Activated naive CD4-positive, alpha-beta T cell treated with anti-CD3 and anti-CD28 coated beads for 36 hours (primary cell): Measurements from ENCODE around the gene GNAQ. TPM values are rescaled to one million over a fixed set of nuclear protein-coding genes. Genes with fewer than 3 reads are reported as not detected.
"Not testable (repeated sequence)": the region's sequence is repeated elsewhere in the genome, so short reads cannot be mapped to it uniquely, and the experiment has no call there.

Source experiments
- CTCF ChIA-PET: fragments of 350-600 bp; sonication (Branson Sonifier 250); formaldehyde crosslinking; loops from one replicate; lab custom pipeline; 2021; ENCODE audit warnings: antibody characterized with exemption; lab: Charles Lee
- DNase-seq: peaks from one replicate; pipeline ENCODE4 v3.0.0-alpha.2; 2020
- H3K27ac Mint-ChIP-seq: one replicate; pipeline ENCODE4 v1.8.0; 2021; ENCODE audit warnings: mild to moderate bottlenecking, mixed read lengths
- H3K27me3 Mint-ChIP-seq: one replicate; pipeline ENCODE4 v1.8.0; 2021; ENCODE audit warnings: low read depth, mixed read lengths
- H3K36me3 Mint-ChIP-seq: one replicate; pipeline ENCODE4 v1.8.0; 2021; ENCODE audit warnings: low read depth, mixed read lengths
- H3K4me1 Mint-ChIP-seq: one replicate; pipeline ENCODE4 v1.8.0; 2021; ENCODE audit warnings: low read depth, mixed read lengths
- H3K4me3 Mint-ChIP-seq: one replicate; pipeline ENCODE4 v1.8.0; 2021; ENCODE audit warnings: mild to moderate bottlenecking, moderate library complexity, mixed read lengths
- H3K9me3 Mint-ChIP-seq: one replicate; pipeline ENCODE4 v1.8.0; 2021; ENCODE audit warnings: mixed read lengths
- intact Hi-C: fragments of 100-400 bp; cut with micrococcal nuclease; formaldehyde crosslinking; loops from one replicate; pipeline ENCODE4 v1.15.1; 2023
- total RNA-seq, 2 experiments: library from RNA; stranded (reverse); gene quantifications; one replicate each; pipeline ENCODE4 v1.2.3, GENCODE V29; 2021

Gene GNAQ
- total RNA-seq, 2 experiments from 2014 or later: 22.4 to 22.7 TPM

DNA sequence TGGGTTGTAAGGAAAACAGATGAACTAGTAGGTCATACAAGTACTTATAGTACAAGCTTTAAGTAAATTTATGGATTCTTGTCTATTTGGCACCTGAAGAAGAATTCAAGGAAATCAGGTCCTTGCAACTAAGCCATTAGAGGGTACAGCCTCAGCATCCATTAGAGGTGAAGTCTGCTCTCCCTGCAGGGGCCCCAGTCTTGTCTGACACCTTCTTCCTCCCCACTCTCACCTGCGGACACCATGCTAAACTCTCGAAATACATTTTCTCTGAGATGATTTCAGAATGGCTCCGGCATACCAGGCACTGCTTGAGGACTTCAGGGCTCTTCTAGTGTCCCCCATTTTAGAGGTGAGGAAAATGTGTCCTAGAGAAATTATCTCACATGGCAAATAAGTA, 137.9 kb downstream of the GNAQ start:
- Mint-ChIP-seq H3K4me3 (no peak overlapping the region), H3K27ac (no peak overlapping the region), H3K36me3 (peaks cover 10% of the 10 kb centered on the region), H3K4me1 (peaks cover 23% of the 10 kb centered on the region), H3K9me3 (no peaks in the 10 kb centered on the region), H3K27me3 (no peaks in the 10 kb centered on the region)
- no peak for DNase-seq
- CTCF ChIA-PET: no interaction called here
- intact Hi-C loops: no loop called here

DNA sequence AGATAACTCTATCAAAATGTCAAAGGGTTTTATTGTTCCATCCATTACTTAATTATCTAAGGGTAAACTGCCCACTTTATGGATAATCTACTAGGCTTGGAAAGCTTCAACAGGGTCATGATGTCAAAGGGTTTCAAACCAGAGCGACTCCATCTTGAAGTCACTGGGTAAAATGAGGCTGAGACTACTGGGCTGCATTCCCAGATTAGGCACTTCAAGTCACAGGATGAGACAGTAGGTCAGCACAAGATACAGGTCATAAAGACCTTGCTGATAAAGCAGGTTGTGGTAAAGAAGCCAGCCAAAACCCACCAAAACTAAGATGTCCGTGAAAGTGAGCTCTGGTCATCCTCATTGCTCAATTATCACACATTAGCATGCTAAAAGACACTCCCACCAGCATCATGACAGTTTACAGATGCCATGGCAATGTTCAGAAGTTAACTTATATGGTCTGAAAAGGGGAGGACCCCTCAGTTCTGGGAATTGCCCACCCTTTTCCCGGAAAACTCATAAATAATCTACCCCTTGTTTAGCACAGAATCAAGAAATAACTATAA, 138.6 kb downstream of the GNAQ start:
- no peaks in the 10 kb centered on the region for H3K27me3 Mint-ChIP-seq
- H3K9me3 Mint-ChIP-seq: no peaks in the 10 kb centered on the region
- DNase-seq: no peak
- CTCF ChIA-PET: no interaction called here
- intact Hi-C loops: no loop called here
- peaks cover 10% of the 10 kb centered on the region for H3K36me3 Mint-ChIP-seq
- peaks cover 21% of the 10 kb centered on the region for H3K4me1 Mint-ChIP-seq
- H3K27ac Mint-ChIP-seq: no peak overlapping the region
- no peak overlapping the region for H3K4me3 Mint-ChIP-seq

DNA sequence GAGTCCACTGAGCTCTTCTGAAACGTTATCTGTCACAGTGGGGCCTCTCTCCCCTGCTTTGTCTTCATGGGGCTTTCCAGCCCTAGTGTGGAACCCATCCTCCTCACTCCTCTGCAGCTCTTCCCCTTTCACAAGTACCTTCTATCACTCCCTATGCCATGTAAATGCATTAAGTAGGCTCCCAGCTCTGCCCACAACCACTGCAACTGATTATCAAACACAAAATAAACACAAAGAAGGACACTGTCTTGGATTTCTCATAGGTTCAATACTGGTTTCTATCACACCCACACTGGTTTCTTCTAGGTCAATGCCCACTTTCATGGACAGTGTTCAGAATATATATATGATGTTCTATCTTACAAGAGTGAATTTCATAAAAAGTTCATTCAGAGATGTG, 139.4 kb downstream of the GNAQ start:
- peaks cover 17% of the 10 kb centered on the region for H3K4me1 Mint-ChIP-seq
- intact Hi-C loops: no loop called here
- peaks cover 8% of the 10 kb centered on the region for H3K36me3 Mint-ChIP-seq
- H3K27me3 Mint-ChIP-seq: no peaks in the 10 kb centered on the region
- H3K27ac Mint-ChIP-seq: no peak overlapping the region
- DNase-seq: peak; percentile 27
- CTCF ChIA-PET: interaction anchor here (0.6 to 1.4 kb wide), 3 partner anchors 19 to 144 kb away, joined by 3 read pairs; no protein-coding TSS in a partner anchor
- H3K4me3 Mint-ChIP-seq: no peak overlapping the region
- H3K9me3 Mint-ChIP-seq: no peaks in the 10 kb centered on the region

DNA sequence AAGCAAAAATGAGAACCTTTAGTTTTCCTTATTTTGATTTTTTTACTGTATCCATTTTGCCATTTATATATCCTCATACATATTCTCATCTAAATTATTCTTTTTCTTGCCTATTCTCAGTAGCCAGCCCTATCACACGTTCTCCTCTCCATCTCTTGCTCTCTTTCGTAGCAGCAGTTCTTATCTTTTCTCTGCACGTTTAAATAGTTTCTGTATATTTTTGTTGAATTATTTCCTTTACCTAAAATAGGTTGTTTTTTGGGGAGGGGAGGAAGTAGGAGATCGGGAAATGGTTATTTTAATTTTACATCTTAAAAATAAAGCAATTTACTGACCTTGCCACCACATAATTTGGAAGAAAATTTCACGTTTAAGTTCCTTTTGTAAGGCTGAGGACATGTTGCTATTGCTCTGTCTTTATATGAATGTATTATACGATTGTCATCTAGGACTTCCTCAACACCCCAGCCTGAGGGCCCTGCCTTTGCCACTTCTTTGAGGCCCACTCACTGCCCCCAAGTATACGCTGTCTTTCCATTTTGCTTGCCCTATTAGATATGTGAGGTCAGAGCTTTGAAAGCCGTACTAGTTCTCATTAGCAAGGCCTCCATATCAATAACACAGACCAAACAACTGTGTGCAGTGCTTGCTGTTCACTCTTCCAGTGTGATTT, 140.3 kb downstream of the GNAQ start:
- no peak for DNase-seq
- Mint-ChIP-seq H3K9me3 (no peaks in the 10 kb centered on the region), H3K27ac (no peak overlapping the region), H3K27me3 (no peaks in the 10 kb centered on the region), H3K36me3 (peaks cover 8% of the 10 kb centered on the region), H3K4me1 (peaks cover 15% of the 10 kb centered on the region), H3K4me3 (no peak overlapping the region)
- CTCF ChIA-PET: interaction anchor here (1.0 to 1.4 kb wide), 2 partner anchors 20 to 145 kb away, joined by 3 read pairs; no protein-coding TSS in a partner anchor
- intact Hi-C loops: no loop called here

DNA sequence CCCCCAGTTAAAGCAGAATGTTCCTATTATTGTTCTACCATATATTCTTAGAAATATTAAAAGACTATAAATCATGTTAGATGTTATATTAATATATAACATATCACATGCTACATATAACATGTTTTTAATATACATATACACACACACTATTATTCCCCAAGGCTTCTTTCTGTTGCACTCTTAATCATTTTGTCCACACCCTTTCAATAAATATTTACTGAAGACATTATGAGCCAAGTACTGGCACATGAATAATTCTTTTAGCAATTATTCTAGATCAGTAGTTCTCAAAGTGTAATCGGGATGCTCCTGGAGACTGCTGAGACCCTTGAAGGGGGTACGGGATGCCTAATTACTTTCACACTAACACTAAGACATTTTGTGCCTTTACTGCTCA, 143.9 kb downstream of the GNAQ start:
- intact Hi-C loops: no loop called here
- Mint-ChIP-seq H3K27ac (no peak overlapping the region), H3K27me3 (no peaks in the 10 kb centered on the region), H3K4me3 (no peak overlapping the region), H3K36me3 (peaks cover 2% of the 10 kb centered on the region), H3K4me1 (peaks cover 32% of the 10 kb centered on the region), H3K9me3 (no peaks in the 10 kb centered on the region)
- DNase-seq: no peak
- CTCF ChIA-PET: no interaction called here

DNA sequence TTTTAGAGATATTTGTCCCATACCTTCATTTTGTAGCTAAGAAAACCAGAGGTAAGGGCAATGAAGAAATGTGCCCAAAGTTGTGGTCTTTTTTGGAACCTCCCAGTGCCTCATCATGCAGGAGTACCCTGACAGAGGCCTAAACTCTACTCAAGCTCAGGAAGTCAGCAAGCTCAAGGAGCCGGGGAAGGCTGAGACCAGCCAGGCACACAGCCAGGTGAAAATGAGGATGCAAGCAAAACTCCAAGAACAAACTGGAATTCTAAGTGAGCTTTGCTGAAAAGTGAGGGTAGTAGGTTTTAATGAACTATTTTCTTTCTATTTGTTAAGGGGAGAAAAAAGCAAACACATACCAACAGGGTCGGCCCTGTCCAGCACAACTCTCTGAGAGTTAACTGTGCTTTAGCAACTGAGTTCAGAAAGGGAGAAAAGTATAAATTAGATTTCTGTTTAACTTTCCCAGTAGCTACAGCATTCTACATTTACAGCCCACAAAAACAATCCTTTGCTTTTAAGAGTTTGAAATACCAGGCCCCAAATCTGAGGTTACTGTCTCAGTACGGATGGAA, 146.4 kb downstream of the GNAQ start:
- Mint-ChIP-seq H3K36me3 (peaks cover 2% of the 10 kb centered on the region), H3K4me1 (peaks cover 22% of the 10 kb centered on the region), H3K27ac (no peak overlapping the region), H3K4me3 (no peak overlapping the region), H3K27me3 (no peaks in the 10 kb centered on the region), H3K9me3 (no peaks in the 10 kb centered on the region)
- CTCF ChIA-PET: interaction anchor here (0.6 to 2.2 kb wide), 2 partner anchors 11 to 137 kb away, joined by 3 to 7 read pairs; no protein-coding TSS in a partner anchor
- DNase-seq: no peak
- intact Hi-C loops: no loop called here

DNA sequence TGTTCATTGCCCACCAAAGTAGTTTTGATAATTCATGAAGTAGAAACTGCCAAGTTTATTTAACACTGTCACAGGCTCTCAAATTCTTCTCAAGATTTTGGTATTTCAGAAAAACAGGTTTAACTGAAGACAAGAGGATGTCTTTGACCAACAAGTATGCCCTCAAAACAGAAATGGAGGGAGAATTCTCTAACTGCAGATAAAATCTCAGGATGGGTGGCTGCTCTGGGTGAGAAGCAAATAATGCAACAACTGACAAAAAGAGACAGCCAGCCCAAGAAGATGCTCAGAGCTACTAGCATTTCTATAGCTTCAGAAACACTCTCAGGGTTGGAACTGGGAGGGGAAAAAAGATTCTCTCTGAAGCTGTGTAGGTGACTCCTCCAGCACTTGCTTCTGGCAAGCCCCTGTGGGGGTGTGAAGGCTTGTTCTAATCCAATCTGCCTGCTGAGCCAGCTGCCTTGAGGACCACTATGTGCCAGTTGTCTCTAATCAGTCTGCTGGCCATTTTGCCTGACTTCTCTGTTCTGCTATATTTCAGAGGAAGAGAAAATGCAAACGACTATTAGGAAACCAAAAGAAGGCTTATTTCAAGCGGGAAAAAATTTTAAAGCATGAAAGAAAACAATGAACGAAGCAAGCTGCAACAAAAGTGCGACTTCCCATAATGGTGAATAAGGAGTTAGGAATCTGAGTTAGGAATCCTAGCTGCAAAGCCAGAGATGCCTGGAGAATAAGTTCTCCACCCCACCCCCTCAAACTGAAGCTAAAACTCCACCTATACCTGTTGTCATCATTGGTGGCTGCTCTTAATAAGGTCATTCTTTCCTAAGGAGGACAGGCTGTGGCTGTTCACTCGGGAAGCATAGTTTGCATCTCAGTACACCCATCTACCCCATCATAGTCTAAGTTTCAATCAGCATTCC, 147.5 kb downstream of the GNAQ start:
- peaks cover 22% of the 10 kb centered on the region for H3K4me1 Mint-ChIP-seq
- CTCF ChIA-PET: interaction anchor here (0.6 to 2.2 kb wide), 3 partner anchors 12 to 280 kb away, joined by 3 to 7 read pairs (median 3); no protein-coding TSS in a partner anchor
- no peaks in the 10 kb centered on the region for H3K27me3 Mint-ChIP-seq
- peaks cover 2% of the 10 kb centered on the region for H3K36me3 Mint-ChIP-seq
- intact Hi-C loops: no loop called here
- no peak overlapping the region for H3K27ac Mint-ChIP-seq
- no peaks in the 10 kb centered on the region for H3K9me3 Mint-ChIP-seq
- no peak overlapping the region for H3K4me3 Mint-ChIP-seq
- no peak for DNase-seq

DNA sequence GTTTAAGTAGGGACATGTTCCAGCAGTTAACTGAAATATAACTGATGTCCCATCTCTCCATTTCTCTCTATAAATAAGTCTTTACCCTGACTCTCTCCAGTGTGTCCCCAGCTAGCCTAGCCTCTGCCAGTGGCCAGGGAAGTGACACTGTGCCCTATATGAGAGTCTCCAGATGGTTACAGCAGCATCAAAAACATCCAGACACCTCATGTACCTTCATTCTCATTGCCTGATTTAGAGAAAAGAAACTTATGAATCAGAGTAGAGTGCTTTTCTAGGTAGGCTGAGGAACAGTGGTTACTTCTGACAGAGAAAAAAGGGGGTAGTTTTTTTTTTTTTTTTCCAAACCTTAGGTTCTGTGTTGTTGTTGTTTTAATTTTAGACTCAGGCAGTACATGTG, 148.5 kb downstream of the GNAQ start:
- CTCF ChIA-PET: no interaction called here
- no peak overlapping the region for H3K27ac Mint-ChIP-seq
- H3K36me3 Mint-ChIP-seq: no peaks in the 10 kb centered on the region
- no peaks in the 10 kb centered on the region for H3K9me3 Mint-ChIP-seq
- H3K4me3 Mint-ChIP-seq: no peak overlapping the region
- H3K4me1 Mint-ChIP-seq: peaks cover 22% of the 10 kb centered on the region
- peak; percentile 13 for DNase-seq
- no peaks in the 10 kb centered on the region for H3K27me3 Mint-ChIP-seq
- intact Hi-C loops: no loop called here

DNA sequence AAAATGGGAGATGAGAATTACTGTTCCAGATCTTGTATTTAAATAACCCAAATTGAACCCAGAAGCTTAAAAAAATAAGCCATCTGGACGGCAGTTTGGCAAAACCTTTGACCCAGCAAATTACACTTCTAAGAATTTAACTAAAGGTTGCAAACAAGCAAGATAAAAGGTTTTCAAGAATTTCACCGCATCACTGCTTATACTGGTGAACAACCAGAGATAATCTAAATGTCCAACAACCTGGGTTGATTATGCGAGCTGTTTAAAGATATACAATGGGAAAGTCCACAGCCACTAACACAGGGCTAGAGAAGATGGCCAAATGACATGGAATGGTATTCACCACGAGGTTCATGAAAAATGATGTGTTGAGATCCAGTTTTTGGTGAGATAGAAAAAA, 149.3 kb downstream of the GNAQ start:
- no peaks in the 10 kb centered on the region for H3K36me3 Mint-ChIP-seq
- H3K27me3 Mint-ChIP-seq: no peaks in the 10 kb centered on the region
- no peaks in the 10 kb centered on the region for H3K9me3 Mint-ChIP-seq
- H3K27ac Mint-ChIP-seq: no peak overlapping the region
- intact Hi-C loops: no loop called here
- H3K4me3 Mint-ChIP-seq: no peak overlapping the region
- no peak for DNase-seq
- H3K4me1 Mint-ChIP-seq: peaks cover 22% of the 10 kb centered on the region
- CTCF ChIA-PET: no interaction called here

DNA sequence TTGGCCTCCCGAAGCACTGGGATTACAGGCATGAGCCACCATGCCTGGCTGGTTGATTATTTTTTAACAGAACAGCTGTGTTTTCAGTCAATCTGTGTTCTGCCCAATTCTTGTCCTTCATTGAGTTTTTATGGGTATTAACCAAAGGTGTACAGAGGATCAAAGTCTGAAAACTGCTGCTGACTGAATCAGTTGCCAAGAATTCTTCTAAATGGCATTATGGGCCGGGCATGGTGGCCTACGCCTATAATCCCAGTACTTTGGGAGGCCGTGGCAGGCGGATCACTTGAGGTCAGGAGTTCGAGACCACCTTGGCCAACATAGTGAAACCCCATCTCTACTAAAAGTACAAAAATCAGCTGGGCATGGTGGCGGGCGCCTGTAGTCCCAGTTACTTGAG, 150.0 kb downstream of the GNAQ start:
- CTCF ChIA-PET, H3K9me3 Mint-ChIP-seq, H3K4me3 Mint-ChIP-seq, DNase-seq, H3K27ac Mint-ChIP-seq, H3K27me3 Mint-ChIP-seq, H3K36me3 Mint-ChIP-seq, intact Hi-C loops: not testable (repeated sequence)
- peaks cover 22% of the 10 kb centered on the region for H3K4me1 Mint-ChIP-seq

DNA sequence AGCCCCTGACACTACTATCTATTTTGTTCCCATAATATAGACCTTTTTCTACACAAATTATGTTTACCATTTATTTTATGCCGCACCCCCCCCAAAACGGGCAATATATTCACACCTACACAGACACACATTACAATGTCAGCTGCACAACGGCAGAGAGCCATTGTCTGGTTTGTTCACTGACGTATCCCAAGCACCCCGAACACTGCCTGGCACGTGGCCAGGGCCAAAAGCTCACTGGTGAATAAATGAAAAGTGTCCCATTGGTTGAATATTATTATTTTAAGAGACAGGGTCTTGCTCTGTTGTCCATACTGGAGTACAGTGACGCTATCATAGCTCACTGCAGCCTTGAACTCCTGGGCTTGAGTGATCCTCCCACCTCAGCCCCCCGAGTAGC, 150.5 kb downstream of the GNAQ start:
- Mint-ChIP-seq H3K9me3 (no peaks in the 10 kb centered on the region), H3K4me1 (peaks cover 22% of the 10 kb centered on the region), H3K27me3 (no peaks in the 10 kb centered on the region), H3K36me3 (no peaks in the 10 kb centered on the region), H3K27ac (no peak overlapping the region), H3K4me3 (no peak overlapping the region)
- no peak for DNase-seq
- intact Hi-C loops: no loop called here
- CTCF ChIA-PET: no interaction called here

DNA sequence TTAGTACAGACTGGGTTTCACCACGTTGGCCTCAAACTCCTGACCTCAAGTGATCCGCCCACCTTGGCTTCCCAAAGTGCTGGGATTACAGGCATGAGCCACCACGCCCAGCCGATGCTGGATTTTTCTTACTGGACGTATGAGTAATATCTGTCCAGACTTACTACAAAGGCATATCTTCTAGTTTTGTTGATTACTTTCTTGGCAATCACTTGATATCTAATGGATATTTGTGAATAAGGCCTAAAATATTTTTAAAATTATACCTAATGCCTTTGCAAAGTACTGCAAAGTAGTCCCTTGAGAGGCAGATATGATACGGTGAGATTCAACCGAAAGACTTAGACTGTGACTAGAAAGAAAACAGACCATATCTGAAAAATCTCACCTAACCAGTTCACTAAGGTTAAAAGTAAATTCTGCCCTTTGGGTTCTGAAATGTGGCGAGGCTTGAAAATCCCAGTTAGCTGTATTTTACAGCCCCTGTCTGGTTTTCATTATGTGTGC, 152.1 kb downstream of the GNAQ start:
- H3K4me1 Mint-ChIP-seq: peaks cover 17% of the 10 kb centered on the region
- CTCF ChIA-PET: interaction anchor here (1.1 kb wide), 1 partner anchor 156 kb away, joined by 3 read pairs; no protein-coding TSS in a partner anchor
- peaks cover 3% of the 10 kb centered on the region for H3K36me3 Mint-ChIP-seq
- intact Hi-C loops: no loop called here
- no peak overlapping the region for H3K27ac Mint-ChIP-seq
- no peak for DNase-seq
- no peak overlapping the region for H3K4me3 Mint-ChIP-seq
- no peaks in the 10 kb centered on the region for H3K27me3 Mint-ChIP-seq
- no peaks in the 10 kb centered on the region for H3K9me3 Mint-ChIP-seq
